OCI-M1 (cell line): ENCODE results near the gene SCN8A.
"Not testable (repeated sequence)": the region's sequence is repeated elsewhere in the genome, so short reads cannot be mapped to it uniquely, and the experiment has no call there.

Experiments
- DNase-seq: peaks from one replicate; lab custom pipeline; 2025; lab: John Stamatoyannopoulos, UW

SCN8A gene

GRCh38 chr12:51815571-51815970, 224.5 kb downstream of the SCN8A start:
- no peak for DNase-seq

DNA sequence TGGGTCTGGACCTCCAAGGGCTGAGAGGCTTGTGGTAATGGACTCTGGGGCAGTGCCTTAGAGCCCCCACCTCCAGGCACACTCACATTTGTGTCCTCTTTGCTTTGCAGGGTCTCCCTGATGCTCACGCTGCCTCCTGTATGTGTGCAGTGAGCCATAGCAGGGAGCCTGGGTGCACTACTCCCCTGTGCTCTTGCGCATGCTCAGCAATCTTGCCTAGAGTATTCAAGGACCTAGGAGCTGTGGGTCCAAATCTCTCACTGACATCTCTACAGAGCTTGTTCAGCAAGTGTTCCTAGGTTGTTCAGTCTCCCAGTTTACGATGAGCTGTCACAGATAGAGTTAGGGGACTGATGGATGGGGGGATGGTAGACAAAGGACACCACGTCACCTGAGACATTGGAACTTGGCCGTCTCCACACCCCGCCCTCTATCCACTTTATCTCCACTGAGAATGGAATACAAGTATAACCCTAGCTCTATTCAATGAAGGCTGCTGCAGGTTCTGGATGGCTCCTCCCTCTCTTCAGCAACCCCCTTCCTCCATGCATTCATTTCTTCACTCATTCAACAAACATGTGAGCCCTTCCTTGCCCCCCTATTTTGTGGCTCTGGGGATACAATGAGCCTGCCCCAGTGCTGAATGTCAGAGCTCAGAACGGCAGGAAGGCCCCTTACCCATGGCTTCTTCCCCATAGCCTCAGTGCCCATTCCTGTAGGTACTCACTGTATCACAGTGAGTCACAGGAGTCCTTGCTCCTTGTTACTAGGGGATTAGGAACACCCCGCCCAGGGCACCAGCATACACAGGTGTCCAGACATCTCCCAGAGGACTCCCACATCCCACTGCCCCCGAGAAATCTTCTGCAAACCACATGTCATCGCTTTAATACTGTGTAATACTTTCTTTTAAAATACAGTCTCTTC, 226.3 kb downstream of the SCN8A start:
- no peak for DNase-seq

DNA sequence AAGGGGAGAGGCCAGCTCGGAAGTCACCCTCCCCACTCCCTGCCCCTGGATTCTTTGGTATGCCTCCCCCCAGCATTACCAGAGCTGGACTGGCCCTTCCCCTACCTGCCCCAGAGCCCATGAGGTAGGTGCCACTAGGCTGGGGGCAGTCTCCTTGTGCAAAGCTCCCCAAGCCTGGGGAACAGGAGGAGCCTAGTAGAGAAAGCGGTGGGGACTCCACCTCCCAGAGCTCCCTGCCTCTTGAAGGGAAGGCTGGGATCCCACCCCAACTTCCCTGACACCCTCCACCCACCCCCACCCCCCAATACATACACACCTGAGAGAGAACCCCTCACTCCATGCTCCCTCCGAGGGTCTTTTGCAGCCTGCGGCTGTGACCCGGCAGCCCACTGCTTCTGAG, 227.1 kb downstream of the SCN8A start:
- DNase-seq: no peak

GRCh38 chr12:51818566-51819300, 227.7 kb downstream of the SCN8A start:
- DNase-seq: no peak

DNA sequence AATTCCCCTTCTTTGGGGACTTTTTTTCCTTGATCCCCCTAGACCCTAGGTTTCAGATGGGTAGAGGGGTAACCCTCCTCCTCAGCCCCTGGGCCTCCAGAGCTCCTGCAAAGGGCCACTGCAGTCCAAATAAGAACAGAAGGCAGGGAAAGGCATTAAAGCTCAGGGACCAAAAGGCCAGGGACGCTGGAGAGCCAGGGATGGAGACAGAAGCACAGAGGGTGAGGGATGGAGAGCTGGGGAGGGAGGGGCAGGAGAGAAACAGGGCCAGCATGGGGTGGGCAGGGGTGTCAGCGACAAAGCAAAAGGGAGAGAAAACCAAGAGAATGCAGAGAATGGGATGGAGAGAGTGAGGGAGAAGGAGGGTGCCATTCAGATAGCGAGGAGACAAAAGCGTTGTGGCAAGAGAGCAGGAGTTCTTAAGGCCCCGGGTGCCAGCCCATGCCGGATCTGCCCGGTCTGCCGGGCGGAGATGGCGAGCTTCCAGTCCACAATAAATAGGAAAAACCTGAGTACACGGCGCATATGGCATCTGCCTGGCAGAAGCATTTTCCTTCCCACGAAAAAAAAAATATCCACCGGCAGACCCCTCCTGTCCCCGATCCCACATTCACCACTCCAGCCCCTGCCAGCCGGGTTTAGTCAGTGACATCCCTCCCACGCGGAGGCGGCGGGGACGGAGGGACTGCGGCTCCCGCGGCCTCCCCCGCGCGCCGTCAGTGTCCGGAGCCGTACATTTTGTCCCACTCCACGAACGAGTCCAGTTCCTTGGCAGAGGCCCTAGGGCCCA, 228.9 kb downstream of the SCN8A start:
- no peak for DNase-seq

DNA sequence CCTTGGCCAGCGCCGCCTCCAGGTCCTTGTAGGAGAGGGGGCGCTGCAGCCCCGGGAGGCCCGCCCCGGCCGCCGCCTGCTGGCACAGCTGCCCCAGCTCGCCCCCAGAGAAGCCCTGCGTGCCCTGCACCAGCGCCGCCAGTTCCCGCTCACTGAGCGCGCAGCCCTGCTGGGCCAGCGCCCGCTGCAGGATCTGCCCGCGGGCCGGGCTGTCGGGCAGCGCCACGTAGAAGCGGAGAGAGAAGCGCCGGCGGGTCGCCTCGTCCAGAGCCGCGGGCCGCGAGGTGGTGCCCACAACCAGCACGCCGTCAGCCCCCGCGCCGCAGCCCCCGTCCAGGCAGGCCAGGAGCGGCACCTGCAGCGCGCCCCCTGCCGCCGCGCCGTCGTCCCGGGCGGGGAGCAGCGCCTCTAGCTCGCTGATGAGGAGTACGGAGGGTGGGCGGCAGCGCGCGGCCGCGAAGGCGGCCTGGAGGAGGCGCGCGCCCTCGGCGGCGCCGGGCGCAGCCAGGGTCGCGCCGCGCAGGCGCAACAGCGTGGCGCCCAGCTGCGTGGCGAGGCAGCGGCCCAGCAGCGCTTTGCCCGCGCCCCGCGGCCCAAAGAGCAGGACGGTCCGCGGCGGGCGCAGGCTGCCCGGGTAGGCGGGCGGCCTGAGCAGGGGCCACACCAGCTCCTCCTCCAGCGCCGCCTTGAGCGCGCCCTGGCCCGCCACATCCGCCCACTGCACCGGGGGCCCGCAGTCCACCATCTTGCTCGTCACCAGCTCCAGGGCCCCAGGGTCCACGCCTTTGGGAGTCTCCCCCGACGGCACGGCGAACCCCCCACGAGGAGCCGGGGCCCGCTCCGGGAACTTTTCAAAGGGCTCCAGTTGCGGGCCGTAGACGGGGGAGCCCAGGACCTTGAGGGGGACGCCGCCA, 229.8 kb downstream of the SCN8A start:
- DNase-seq: no peak

DNA sequence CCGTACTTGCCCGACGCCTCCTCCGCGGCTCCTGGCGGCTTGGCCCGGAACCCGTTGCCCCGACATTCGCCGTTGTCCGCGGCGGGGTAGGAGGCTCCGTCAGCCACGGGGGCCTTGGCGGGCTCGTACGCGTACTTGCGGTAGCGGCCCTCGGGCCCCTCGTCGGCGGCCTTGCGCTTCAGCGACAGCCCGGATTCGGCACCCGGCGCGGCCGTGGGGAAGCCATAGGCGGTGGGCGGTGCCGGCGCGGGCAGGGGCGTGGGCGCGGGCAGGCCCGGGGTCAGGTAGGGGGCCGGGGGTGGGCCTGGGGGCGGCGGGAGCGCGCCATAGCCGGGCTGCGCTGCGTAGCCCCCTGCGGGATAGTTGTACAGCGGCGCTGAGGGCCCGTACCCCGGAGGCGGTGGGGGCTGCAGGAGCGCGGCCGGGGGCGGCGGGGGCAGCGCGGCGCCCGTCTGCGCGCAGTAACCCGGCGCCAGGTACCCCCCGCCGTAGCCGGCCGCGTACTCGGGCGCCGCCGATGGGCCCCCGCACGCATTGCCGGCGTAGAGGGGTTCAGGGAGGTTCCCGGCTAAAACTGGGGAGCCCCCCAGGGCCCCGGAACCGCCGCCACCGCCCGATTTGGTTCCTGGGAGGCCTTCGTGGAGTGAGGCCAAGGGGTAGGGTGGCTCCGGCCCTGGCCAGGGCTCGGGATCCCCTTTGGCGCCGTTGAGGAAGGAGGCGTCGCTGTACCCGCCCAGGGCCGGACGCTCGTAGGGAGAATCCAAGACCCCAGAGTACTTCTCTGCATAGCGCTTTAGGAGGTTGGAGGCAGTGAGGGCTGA, 230.6 kb downstream of the SCN8A start:
- no peak for DNase-seq

GRCh38 chr12:51822261-51822616, 231.2 kb downstream of the SCN8A start:
- DNase-seq: no peak

DNA sequence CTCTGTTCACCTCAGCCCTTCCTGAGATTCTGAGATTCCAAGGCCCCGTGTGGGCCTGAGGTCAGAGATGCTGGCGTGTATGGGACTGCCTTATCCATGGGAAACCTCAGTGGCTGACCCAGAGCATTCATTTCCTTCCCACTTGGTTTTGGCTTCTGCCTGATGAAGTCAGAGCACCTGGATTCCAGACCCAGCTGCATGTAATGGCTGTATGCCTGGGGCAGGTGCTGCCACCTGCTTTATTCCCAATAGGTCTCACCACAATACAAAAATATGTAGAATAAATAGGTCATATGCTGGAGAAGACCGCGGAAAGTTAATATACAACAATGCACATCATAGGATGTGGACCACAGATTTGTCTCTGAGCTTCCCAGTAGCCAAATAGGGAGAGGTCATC, 231.9 kb downstream of the SCN8A start:
- DNase-seq: no peak

DNA sequence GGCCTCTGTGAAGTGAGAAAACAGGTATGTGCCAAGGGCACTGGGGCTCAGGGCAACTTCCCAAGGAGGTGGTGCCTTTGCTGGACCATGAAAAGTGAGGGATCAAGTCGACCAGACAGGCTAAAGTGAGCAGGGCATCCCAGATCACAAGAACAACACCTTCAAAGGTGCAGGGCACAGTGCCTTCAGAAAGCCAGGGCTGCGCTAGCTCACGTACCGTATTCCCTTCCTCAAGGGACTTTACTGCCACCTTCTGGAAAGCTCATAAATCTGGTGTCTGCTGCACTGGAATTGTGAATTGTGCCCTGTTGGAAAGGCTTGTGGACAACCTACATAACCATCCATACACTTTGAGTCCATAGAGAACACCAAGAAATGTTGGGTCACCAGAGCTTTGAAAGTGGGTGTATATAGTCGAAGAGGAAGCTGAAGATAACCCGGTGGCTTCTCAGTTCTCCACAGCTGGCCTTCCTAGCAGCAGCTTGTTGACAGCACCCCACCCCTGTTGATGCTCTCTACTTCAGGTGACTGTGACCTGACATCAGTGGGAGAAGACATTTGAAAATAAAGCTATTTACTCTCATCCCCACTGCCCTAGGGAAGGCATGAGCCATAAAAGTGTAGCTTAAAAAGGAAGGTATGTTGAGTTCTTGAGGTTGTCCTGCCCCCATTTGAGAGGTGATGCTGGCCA, 233.0 kb downstream of the SCN8A start:
- peak; percentile 73 for DNase-seq

GRCh38 chr12:51825216-51825615, 234.2 kb downstream of the SCN8A start:
- no peak for DNase-seq

GRCh38 chr12:51826881-51827280, 235.8 kb downstream of the SCN8A start:
- DNase-seq: no peak

DNA sequence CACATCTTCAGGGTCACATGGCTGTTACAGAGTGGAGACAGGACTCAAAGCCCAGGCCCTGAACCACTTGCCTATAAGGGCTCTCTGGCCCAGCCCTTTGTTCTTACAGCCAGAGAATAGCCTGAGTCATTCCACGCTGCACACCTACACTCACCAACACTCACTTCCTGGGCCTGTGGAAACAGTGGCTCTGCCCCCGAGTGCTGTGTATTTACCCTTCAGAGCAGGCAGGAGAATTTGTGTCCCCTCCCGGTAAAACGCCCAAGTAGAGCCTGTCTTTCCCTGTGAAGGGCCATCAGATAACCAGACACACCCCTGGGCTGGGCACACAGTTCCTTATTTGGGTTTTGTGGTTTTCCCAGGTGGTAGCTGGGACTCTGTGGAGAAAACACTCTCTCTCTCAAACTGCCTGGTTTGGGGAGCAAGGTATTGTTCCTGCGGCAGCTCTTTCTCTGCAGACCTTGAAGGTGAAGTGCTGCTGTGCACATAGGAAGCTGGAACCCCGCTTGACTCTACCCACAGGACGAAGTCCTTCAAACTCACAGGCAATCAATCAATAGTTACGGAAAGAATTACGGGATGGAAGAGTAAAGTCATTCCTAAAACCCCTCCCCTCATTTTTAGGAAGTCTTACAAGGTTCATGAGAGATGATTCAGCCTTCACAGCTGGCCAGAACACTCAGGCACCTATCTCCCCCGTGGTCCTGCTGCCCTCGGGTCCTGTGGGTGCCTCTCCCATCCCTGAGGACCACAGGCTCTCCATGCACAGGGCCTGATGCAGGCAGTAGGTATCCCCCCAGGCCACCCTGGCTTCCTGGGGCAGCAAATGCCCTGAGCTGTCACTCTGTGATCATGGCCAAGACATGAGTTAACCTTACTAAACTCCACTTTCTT, 237.1 kb downstream of the SCN8A start:
- peak; percentile 51 for DNase-seq

DNA sequence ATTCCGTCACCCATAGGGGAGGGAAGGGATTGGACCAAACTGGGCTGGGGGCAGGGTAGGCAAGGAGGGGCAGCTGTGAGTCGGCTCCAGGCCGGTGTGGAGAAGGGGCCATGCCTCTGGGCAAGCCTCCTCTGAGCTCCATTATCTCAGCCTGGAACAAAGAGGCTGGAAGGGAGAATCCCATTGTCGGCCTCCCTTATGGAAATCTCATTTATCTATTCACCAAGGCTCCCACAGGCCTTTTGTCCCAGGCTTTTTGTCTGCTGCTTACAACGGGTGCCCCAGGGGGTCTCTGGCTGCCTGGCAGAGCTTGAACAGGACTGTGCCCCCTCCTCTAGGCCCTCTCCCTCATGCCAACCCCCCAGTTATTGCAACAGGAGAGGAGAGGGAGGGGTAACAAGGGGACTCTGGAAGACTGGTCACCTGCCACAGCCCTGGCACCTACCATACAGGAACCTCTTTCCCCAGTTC, 238.0 kb downstream of the SCN8A start:
- no peak for DNase-seq

DNA sequence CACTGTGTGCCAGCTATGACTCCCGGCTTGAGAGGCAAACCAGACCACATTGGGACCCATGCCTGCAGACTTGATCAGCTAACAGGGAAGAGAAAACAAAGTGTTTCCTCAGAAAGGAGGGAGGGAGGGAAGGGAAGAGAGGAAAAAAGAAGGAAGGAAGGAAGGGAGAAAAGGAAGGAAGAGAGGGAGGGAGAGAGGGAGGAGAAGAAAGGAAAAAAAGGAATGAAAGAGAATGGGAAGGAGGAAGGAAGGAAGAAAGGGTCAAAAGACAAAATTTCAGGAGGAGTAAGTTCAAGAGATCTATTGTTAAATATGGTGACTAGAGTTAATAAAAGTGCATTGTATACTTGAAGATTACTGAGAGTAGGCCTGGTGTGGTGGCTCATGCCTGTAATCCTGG, 238.6 kb downstream of the SCN8A start:
- no peak for DNase-seq

- DNase-seq: not testable (repeated sequence)
Measured at GRCh38 chr12:51831817-51832216, 240.8 kb downstream of the SCN8A start.

DNA sequence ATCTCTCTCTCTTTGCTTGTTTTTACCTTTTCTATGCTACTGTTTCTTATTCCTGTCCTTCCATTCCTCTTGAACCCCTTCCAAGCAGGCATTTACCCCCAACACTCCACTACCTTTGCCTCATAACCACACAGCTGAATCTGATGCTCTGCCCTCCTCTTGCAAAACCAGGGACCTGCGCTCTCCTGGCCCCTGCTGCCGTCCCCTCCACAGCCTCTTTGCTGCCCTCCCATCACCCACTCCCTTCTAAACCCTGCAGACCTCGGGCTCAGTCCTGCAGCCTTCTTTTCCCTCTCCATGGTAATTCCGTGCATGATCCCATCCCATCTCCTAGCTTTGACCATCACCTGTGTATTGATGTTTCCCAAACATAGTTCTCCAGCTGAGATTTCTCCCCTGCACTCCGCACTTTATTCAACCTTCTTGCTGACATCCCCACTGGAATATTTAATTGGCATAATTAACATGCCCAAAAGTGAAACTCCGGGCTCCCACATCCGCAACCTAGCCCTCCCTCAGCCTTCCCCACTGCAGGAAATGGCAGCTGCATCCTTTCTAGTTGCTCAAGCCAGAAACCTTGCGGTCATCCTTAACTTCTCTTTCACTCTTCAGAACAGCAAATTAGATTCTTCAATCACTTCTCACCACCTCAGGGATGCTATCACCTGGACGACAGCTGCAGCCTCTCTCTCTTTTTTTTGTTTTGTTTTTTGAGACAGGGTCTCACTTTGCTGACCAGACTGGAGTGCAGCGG, 241.5 kb downstream of the SCN8A start:
- DNase-seq: no peak
